Endothelial cell of umbilical vein (primary cell): ENCODE data around the gene ISG15. TPM values are rescaled to one million over a fixed set of nuclear protein-coding genes. Genes with fewer than 3 reads are reported as not detected.

ENCODE experiments used
- BruUV-seq: library from RNA; stranded (reverse); fragments of 400-500 nt; replicated peaks from 2 replicates; lab custom pipeline; 2021; lab: Mats Ljungman, UMichigan
- CTCF ChIA-PET: fragments of 300-600, 350-600 bp; sonication (Branson Sonifier 250); formaldehyde crosslinking; loops from one replicate; lab custom pipeline; 2021; ENCODE audit warnings: antibody characterized with exemption, inconsistent platforms; lab: Charles Lee
- POLR2A ChIA-PET: fragments of 300-600, 350-600 bp; sonication (Branson Sonifier 250); formaldehyde crosslinking; loops from one replicate; lab custom pipeline; 2021; ENCODE audit warnings: antibody characterized with exemption, inconsistent platforms; lab: Charles Lee
- DNase-seq: peaks from one replicate; pipeline ENCODE4 v3.0.0-alpha.2; 2011; ENCODE audit warnings: low read depth, low spot score
- FAIRE-seq: peaks from 2 replicates; lab custom pipeline; 2011; peaks lifted over from hg19 to GRCh38; lab: Jason Lieb, UNC
- H2AFZ ChIP-seq: 2 replicates; pipeline ENCODE4 v1.6.0; 2012; ENCODE audit warnings: low read depth, low read length, control low read depth, inconsistent platforms
- H3K27ac ChIP-seq: 2 replicates; pipeline ENCODE4 v1.5.1; 2011; ENCODE audit warnings: low read depth, mild to moderate bottlenecking, control low read depth, low read length, moderate library complexity; ENCODE audit not compliant: insufficient read depth
- H3K27me3 ChIP-seq, 2 experiments: 2 replicates each; pipeline versions ENCODE4 v1.6.0 to v1.6.1; 2011; ENCODE audit warnings: low read length in 2 of 2, mixed read lengths in 1 of 2; ENCODE audit not compliant: control insufficient read depth in 2 of 2, insufficient read depth in 2 of 2
- H3K36me3 ChIP-seq, 2 experiments: 2 replicates in 1 of 2; 3 replicates in 1 of 2; pipeline ENCODE4 v1.5.1; 2011; ENCODE audit warnings: low read length in 2 of 2, mild to moderate bottlenecking in 1 of 2, moderate library complexity in 1 of 2; ENCODE audit not compliant: control insufficient read depth in 2 of 2, insufficient read depth in 2 of 2; ENCODE audit errors: extremely low read depth in 1 of 2
- H3K4me1 ChIP-seq: 3 replicates; pipeline ENCODE4 v1.5.1; 2011; ENCODE audit warnings: mild to moderate bottlenecking, low read length; ENCODE audit not compliant: control insufficient read depth, insufficient read depth; ENCODE audit errors: extremely low read depth
- H3K4me2 ChIP-seq: 2 replicates; pipeline ENCODE4 v1.6.1; 2011; ENCODE audit warnings: low read length, control low read depth, mixed read lengths; ENCODE audit not compliant: insufficient read depth
- H3K4me3 ChIP-seq, 3 experiments: fragments of 200-600 bp in 1 of 3; sonication (generic), shearing (Covaris generic) in 1 of 3; replicated peaks in 1 of 3; 2 replicates each; pipeline ENCODE4 v1.5.1; 2011 to 2016; ENCODE audit warnings: control low read depth in 3 of 3, low read length in 3 of 3, mild to moderate bottlenecking in 2 of 3, inconsistent platforms in 1 of 3, low read depth in 1 of 3, moderate library complexity in 1 of 3; ENCODE audit not compliant: insufficient read depth in 1 of 3
- H3K79me2 ChIP-seq: 2 replicates; pipeline ENCODE4 v1.6.0; 2012; ENCODE audit warnings: low read length, inconsistent platforms; ENCODE audit not compliant: control insufficient read depth, insufficient read depth
- H3K9ac ChIP-seq: replicated peaks from 2 replicates; pipeline ENCODE3; 2011; ENCODE audit warnings: low read length, control low read depth; ENCODE audit not compliant: insufficient read depth; ENCODE audit errors: extremely low read depth
- H3K9me1 ChIP-seq: replicated peaks from 3 replicates; pipeline ENCODE4 v1.6.0; 2011; ENCODE audit warnings: mild to moderate bottlenecking, low read length; ENCODE audit not compliant: control insufficient read depth, insufficient read depth; ENCODE audit errors: extremely low read depth
- H3K9me3 ChIP-seq: replicated peaks from 2 replicates; pipeline ENCODE4 v1.5.1; 2012; ENCODE audit warnings: low read length, inconsistent platforms; ENCODE audit not compliant: control insufficient read depth, insufficient read depth
- H4K20me1 ChIP-seq: replicated peaks from 2 replicates; pipeline ENCODE3; 2011; ENCODE audit warnings: mild to moderate bottlenecking, low read length; ENCODE audit not compliant: control insufficient read depth, insufficient read depth; ENCODE audit errors: extremely low read depth
- EZH2 ChIP-seq: IDR thresholded peaks from 2 replicates; pipeline ENCODE4 v1.6.1; 2012; ENCODE audit warnings: borderline replicate concordance, low read depth, mild to moderate bottlenecking, moderate library complexity, low read length, inconsistent platforms; ENCODE audit not compliant: severe bottlenecking
- FOS ChIP-seq: IDR thresholded peaks from 2 replicates; pipeline ENCODE4 v1.6.1; 2011; ENCODE audit warnings: mild to moderate bottlenecking, low read length, moderate library complexity, borderline replicate concordance; ENCODE audit not compliant: insufficient read depth
- GATA2 ChIP-seq: IDR thresholded peaks from 2 replicates; pipeline ENCODE4 v1.7.0; 2011; ENCODE audit warnings: low read depth, mild to moderate bottlenecking, moderate library complexity, mixed read lengths, low read length; ENCODE audit not compliant: insufficient read length, insufficient read depth
- MAX ChIP-seq: IDR thresholded peaks from 2 replicates; pipeline ENCODE4 v1.6.1; 2011; ENCODE audit not compliant: insufficient read depth, insufficient read length
- POLR2A ChIP-seq: IDR thresholded peaks from 2 replicates; pipeline ENCODE4 v1.6.1; 2012; ENCODE audit warnings: low read depth, mild to moderate bottlenecking, control low read depth, low read length
- dilution Hi-C: fragments of 300-500 bp; cut with MboI; formaldehyde crosslinking; loops from one replicate; pipeline ENCODE4 v1.15.0; 2019; ENCODE audit warnings: low sequenced_read_pairs; ENCODE audit not compliant: extremely low pct_ligation_motif_present
- intact Hi-C: fragments of 100-400 bp; cut with micrococcal nuclease; formaldehyde crosslinking; loops from one replicate; pipeline ENCODE4 v1.10.0; 2022
- polyA plus RNA-seq, 4 experiments: library from polyadenylated mRNA; depleted of rRNA in 3 of 4; stranded (reverse) in 3 of 4; unstranded in 1 of 4; fragments of >200 nt; gene quantifications; 2 replicates each; pipeline versions ENCODE4 v1.2.1 to v1.2.3, GENCODE V29; 2011 to 2012; ENCODE audit warnings: missing spikeins in 1 of 4
- total RNA-seq: library from RNA; stranded (reverse); gene quantifications from 2 replicates; pipeline ENCODE4 v1.2.3, GENCODE V29; 2021
- TF ChIP-seq, protein P1 (sequence below), 2 donors: IDR thresholded peaks; 1 replicate in 1 of 2; 2 replicates in 1 of 2; pipeline ENCODE4 v1.5.1; 2011; ENCODE audit warnings: low read length in 2 of 2, mild to moderate bottlenecking in 2 of 2, moderate library complexity in 2 of 2, control low read depth in 1 of 2, inconsistent platforms in 1 of 2, low read depth in 1 of 2; ENCODE audit not compliant: insufficient read depth in 1 of 2; ENCODE audit errors: extremely low read depth in 1 of 2

Gene ISG15
- total and polyA plus RNA-seq, 2 donors (not counting 3 experiments of a cell fraction or from before 2014, with no cell fraction given), result 44.6 to 154 TPM

DNA sequence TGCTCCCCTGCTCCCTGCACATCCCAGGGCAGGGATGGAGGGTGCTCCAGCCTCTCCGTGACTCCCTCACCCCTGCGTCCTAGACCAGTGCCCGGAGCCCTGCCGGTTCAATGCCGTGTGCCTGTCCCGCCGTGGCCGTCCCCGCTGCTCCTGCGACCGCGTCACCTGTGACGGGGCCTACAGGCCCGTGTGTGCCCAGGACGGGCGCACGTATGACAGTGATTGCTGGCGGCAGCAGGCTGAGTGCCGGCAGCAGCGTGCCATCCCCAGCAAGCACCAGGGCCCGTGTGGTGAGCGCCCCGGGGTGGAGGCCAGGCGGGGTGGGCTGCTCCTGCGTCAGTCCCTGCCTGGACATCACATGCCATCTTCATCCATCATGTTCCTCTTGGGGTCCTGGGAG is 28.6 kb downstream of the ISG15 start:
- no peak overlapping the region for H2AFZ ChIP-seq
- intact Hi-C loops (loop anchor here (2.0 kb wide), 2 partner anchors 21 to 75 kb away; partner anchors contain the start of genes AGRN and C1orf159), dilution Hi-C loops (no loop called here)
- no peaks in the 10 kb centered on the region for H4K20me1 ChIP-seq
- H3K4me1 ChIP-seq, result peaks cover 7% of the 10 kb centered on the region
- BruUV-seq, result no TSS peak
- no peak overlapping the region for H3K9ac ChIP-seq
- H3K79me2 ChIP-seq, result no peaks in the 10 kb centered on the region
- DNase-seq (no peak), FAIRE-seq (no peak)
- no peaks in the 10 kb centered on the region for H3K27me3 ChIP-seq
- no peaks in the 10 kb centered on the region for H3K9me1 ChIP-seq
- H3K27ac ChIP-seq, result no peak overlapping the region
- H3K9me3 ChIP-seq, result no peaks in the 10 kb centered on the region
- no peak overlapping the region for H3K4me3 ChIP-seq
- CTCF ChIA-PET, result interaction anchor here (1.7 kb wide), 1 partner anchor 10 kb away, joined by 6 read pairs; no protein-coding TSS in a partner anchor
- H3K4me2 ChIP-seq, result no peak overlapping the region
- POLR2A ChIA-PET, result no interaction called here
- peaks cover 0 to 14% of the 10 kb centered on the region in 2 experiments for H3K36me3 ChIP-seq
- TF ChIP-seq, protein P1, sequence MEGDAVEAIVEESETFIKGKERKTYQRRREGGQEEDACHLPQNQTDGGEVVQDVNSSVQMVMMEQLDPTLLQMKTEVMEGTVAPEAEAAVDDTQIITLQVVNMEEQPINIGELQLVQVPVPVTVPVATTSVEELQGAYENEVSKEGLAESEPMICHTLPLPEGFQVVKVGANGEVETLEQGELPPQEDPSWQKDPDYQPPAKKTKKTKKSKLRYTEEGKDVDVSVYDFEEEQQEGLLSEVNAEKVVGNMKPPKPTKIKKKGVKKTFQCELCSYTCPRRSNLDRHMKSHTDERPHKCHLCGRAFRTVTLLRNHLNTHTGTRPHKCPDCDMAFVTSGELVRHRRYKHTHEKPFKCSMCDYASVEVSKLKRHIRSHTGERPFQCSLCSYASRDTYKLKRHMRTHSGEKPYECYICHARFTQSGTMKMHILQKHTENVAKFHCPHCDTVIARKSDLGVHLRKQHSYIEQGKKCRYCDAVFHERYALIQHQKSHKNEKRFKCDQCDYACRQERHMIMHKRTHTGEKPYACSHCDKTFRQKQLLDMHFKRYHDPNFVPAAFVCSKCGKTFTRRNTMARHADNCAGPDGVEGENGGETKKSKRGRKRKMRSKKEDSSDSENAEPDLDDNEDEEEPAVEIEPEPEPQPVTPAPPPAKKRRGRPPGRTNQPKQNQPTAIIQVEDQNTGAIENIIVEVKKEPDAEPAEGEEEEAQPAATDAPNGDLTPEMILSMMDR (IDR thresholded peaks at IDR 0.05; ENCODE audit: extremely low read depth in 1 of 2, insufficient read depth in 1 of 2, low read depth in 1 of 2, low read length in 2 of 2), result no peak
- TF ChIP-seq POLR2A, result no peak
- no peak for TF ChIP-seq GATA2
- no peak for TF ChIP-seq EZH2
- TF ChIP-seq FOS, result no peak
- TF ChIP-seq MAX, result no peak
